HG03521 (cell line): ENCODE results near the gene KPNA1.
"Not testable (repeated sequence)": the region's sequence is repeated elsewhere in the genome, so short reads cannot be mapped to it uniquely, and the experiment has no call there.

ENCODE experiments used
- ATAC-seq: cut with Tn5 transposase; IDR thresholded peaks from one replicate; pipeline ENCODE4 v1.9.1; 2021; ENCODE audit warnings: mild to moderate bottlenecking, moderate library complexity; ENCODE audit not compliant: unreplicated experiment

KPNA1 gene

DNA sequence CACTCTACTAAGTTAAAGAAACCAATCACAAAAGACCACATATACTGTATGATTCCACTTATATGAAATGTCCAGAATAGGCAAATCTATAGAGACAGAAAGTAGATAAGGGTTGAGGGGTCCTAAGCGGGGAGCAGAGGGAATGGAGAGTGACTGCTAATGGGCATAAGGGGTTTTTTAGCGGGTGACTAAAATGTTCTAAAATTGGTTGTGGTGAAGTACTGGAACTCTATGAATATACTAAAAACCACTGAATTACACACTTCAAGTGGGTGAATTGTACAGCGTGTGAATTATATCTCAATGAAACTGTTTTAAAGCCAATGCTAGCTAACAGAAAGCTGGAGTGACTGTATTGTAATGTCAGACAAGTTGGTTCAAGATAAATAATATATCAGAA, 33.3 kb downstream of the KPNA1 start:
- ATAC-seq, result no peak

DNA sequence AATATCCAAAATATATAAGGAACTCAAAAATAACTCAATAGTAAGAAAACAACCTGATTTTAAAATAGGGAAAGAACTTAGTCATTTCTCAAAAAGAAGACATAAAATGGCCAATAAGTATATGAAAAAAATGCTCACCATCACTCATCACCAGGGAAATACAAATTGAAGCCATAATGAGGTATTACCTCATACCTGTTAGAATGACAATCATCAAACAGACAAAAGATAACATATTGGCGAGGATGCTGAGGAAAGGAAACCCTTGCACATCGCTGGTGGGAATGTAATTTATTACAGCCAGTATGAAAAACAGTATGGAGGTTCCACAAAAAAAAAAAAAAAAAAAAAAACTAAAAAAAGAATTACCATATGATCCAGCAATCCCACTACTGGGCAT, 38.2 kb downstream of the KPNA1 start:
- no peak for ATAC-seq

DNA sequence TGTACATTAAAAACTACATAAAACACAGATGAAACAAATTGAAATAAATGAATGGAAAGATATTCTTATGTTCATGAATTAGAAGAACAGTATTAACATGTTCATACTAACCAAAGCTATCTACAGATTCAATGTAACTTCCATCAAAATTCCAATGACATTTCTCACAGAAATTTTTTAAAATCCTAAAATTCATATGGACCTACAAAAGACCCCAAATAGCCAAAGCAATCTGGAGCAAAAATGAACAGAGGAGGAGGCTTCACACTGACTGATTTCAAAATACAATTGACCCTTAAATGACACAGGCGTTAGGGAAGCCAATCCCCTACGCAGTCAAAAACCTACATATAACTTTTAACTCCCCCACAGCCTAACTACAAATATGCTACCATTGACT, 39.4 kb downstream of the KPNA1 start:
- ATAC-seq, result no peak

DNA sequence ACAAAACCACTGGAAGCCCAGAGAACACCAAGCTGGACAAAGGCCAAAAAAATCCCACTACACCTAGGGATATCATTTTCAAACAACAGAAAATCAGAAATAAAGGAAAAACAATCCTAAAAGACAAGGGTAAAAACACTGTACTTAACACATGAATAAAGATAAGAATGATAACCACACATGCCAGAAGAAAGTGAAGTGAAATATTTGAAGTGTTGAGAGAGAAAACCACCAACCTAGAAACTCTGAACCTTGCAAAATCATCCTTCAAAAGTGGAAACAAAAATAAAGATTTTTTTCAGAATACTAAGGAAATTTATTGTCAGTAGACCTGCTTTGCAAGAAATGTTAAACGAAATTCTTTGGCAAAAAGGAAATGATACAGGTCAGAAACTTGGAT, 45.1 kb downstream of the KPNA1 start:
- ATAC-seq, result no peak

DNA sequence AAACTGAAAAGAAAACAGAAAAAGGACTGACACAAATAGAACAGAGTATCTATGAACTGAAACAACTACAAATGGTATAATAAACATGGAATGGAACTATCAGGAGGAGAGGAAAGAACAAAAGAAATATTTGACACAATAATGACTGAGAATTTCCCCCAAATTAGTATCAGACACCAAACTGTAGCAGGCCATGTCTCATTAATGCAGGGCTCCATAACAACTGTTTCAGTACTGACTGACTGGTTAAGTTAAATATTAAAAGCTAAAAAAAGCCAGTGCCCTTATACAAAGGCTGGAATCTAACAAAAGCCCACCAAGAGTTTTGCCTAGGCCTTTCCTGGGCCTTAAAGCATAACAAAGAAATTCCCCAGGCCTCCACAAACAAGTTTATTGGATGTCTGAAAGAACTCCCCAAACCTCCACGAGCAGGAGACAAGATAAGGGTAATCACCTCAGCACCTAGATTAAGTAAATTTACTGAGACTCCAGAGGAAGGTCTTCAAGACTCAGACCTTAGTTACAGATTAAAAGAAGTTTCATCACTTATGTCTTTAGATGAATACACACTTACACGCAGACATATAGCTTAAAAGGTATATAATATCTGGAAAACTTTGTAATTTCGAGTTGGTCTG, 45.7 kb downstream of the KPNA1 start:
- no peak for ATAC-seq

DNA sequence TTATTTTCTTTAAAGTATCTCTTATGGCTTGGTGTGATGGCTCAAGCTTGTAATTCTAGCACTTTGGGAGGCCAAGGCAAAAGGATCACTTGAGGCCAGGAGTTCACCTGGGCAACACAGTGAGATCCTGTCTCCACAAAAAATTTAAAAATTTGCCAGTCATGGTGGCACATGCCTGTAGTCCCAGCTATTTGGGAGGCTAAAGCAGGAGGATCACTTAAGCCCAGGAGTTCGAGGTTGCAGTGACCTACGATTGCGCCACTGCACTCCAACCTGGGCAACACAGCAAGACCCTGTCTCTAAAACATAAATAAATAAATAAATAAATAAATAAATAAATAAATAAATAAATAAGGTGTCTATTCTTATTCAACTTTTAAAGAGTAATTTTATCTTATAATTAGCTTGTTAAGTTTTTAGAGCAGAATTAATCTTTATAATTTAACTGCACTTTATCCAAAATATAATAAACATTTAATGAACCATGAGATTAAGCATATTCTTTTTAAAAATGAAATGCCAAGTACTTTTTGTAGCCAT, 48.0 kb downstream of the KPNA1 start:
- no peak for ATAC-seq

DNA sequence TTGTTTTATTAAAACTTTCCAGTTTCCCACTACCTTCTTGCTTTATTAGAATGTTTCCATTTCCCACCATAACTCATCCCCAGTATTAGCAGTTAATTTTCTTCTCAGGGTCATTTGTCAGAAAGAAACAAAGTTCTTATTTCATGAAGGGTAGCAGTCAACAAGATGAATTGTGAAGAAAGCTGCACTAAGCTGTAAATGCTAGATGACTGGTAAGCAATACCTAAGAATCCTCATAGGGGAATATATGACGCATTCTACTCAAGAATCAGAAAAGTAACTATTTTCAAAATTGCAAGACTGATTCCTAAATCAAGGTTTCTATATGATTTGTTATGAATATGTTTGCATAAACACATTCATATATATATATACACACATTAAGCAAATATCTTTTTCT, 50.1 kb downstream of the KPNA1 start:
- no peak for ATAC-seq

DNA sequence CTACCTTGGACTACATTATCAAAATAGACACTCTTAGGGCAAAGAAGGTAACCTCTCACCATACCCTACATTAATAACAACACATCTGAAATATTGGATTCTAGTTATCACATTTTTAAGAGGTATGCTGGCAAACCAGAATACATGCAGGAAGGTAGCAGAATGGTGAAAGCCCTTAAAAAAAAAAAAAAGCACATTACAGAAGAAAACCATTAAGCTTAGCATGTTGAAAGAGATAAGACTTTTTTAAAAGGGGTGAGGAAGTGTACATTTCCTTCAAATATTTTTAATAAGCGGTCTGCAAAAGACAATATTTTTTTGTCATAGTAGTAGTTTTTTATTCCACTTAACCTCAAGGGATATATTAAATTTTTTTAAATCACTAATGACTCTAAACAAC, 52.3 kb downstream of the KPNA1 start:
- ATAC-seq, result no peak

DNA sequence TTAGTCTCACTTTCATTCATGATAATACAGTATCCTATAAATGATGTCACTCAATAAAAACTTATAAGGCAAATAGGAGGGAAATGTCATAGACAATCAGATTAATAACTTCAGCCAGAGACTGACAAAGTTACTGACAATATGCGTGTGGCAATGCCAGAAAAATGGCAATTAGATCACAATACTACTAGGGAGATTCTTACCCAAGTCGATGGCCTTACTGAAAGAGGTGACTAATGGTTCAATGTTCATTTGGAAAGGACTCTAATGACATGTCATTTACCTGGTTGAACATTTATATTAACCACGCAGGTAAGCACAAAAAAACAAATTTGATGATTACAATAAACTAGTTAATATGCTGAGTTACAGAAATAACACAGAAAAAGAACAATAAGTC, 52.9 kb downstream of the KPNA1 start:
- ATAC-seq, result no peak

DNA sequence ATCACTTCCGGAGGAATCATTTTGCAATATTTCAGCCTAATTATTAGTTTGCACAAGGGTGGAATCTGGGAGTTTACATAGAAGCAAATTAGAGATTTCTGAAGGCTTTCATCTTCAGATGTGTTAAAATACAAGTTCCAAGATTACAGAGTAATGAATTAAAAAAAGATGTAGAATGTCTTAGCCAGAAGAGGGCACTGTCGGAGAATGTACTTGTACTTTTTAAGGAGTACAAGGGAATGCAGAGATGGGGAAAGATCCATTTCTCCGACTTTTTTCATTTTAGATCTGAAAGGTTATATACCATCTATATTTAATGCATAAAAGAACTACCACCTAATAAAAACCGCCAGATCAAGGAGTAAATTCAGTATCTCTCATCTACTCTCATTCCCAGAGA, 55.7 kb downstream of the KPNA1 start:
- no peak for ATAC-seq

DNA sequence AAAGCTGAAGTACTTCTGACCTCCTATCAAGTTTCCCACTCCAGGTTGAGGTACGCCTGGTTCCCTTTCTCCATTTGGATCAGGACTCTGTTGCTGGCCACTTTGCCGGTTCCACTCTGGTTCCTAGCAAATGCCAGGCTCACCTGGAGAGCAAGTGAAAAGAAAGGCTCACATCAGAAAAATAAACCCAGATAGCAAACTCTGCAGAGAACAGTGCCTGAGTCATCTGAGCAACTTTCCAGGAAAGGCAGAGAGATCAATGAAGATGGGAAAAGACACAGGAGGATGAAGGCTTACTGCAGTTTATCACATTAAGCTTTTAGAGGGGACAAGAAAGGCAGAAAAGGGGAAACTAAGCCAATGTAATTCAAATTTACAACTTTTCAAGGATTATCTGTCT, 57.0 kb downstream of the KPNA1 start:
- ATAC-seq, result no peak

DNA sequence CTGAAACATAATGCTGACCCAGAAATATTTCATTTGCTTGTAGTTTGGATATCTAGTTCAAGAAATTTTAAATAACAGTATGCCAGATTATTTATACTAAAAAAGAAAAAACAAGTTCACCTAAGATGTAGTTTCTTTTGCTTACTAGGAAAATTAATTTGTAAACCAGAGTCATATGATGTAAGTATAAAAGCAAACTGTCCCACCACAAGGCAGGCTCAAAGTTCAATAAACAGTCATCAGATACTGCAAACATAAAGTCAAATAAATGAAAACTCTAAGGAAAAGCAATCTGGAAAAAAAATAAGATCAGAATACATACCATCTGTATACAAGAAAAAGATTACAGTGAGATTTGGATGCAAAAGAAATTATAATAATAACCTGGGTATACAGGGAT, 58.7 kb downstream of the KPNA1 start:
- no peak for ATAC-seq

DNA sequence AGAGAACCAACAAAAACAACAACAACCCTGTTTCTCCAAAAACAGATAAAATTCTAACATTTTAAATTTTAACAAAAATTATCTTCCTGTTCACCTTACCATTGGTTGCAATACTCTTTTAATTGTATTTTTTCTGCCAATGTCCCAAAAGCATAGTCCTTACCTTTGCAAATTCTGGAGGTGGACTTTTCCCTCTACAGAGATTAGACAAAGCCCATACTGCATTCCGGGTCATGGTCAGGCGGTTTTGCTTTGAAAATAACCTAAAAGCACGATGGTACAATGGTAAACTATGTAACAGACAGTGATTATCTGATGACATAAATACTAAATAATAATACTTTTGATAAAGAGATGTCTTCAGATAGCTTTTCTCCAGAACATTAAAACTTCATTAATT, 63.4 kb downstream of the KPNA1 start:
- ATAC-seq, result no peak

DNA sequence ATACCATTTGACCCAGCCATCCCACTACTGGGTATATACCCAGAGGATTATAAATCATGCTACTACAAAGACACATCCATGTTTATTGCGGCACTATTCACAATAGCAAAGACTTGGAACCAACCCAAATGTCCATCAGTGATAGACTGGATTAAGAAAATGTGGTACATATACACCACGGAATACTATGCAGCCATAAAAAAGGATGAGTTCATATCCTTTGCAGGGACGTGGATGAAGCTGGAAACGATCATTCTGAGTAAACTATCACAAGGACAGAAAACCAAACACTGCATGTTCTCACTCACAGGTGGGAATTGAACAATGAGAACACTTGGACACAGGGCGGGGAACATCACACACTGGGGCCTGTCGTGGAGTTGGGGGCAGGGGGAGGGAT, 66.5 kb downstream of the KPNA1 start:
- not testable (repeated sequence) for ATAC-seq

DNA sequence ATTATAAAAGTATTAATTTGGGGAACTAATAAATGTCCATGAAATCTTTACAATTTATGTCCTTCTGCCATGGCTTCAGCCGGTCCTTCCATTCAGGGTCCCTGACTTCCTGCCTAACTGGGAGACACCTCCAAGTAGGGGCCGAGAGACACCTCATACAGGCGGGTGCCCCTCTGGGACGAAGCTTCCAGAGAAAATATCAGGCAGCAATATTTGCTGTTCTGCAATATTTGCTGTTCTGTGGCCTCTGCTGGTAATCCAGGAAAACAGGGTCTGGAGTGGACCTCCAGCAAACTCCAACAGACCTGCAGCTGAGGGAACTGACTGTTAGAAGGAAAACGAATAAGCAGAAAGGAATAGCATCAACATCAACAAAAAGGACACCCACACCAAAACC, 70.2 kb downstream of the KPNA1 start:
- not testable (repeated sequence) for ATAC-seq

DNA sequence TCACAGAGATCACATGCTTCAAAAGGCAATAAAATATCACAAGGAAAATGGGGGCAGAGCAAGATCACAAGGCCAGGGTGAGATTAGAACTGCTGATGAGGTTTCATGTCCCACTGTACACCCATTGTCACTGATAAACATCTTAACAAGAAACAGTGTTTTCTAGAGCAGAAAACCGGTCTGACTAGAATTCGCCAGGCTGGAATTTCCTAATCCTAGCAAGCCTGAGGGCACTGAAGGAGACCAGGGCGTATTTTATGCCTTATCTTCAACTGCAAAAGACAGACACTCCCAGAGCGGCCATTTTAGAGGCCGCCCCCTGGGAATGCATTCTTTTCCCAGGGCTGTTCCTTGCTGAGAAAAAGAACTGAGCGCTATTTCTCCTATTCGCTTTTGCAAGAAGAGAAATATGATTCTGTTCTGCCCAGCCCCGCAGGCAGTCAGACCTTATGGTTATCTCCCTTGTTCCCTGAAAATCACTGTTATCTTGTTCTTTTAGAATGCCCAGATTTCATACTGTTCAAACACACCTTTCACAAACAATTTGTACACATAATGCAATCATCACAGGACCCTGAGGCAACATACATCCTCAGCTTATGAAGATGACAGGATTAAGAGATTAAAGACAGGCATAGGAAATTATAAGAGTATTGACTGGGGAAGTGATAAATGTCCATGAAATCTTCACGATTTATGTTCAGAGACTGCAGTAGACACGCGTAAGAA, 70.8 kb downstream of the KPNA1 start:
- not testable (repeated sequence) for ATAC-seq

DNA sequence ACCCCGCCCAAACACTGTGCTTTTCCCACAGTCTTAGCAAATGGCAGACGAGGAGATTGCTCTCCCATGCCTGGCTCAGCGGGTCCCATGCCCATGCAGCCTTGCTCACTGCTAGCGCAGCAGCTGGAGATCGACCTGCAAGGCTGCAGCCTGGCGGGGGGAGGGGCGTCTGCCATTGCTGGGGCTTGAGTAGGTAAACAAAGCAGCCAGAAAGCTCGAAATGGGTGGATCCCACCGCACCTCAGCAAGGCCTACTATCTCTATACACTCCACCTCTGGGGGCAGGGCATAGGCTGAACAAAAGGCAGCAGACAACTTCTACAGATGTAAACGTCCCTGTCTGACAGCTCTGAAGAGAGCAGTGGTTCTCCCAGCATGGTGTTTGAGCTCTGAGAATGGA, 71.6 kb downstream of the KPNA1 start:
- no peak for ATAC-seq

DNA sequence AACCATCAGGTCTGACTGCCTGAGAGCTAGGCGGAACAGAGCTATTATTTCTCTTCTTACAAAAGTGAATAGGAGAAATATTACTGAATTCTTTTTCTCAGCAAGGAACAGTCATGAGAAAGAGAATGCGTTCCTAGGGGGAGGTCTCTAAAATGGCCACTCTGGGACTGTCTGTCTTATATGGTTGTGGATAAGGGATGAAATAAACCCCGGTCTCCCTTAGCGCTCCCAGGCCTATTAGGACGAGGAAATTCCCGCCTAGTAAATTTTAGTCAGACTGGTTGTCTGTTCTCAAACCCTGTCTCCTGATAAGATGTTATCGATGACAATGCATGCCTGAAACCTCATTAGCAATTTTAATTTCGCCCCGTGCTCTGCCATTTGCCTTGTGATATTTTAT, 78.8 kb downstream of the KPNA1 start:
- ATAC-seq, result no peak

DNA sequence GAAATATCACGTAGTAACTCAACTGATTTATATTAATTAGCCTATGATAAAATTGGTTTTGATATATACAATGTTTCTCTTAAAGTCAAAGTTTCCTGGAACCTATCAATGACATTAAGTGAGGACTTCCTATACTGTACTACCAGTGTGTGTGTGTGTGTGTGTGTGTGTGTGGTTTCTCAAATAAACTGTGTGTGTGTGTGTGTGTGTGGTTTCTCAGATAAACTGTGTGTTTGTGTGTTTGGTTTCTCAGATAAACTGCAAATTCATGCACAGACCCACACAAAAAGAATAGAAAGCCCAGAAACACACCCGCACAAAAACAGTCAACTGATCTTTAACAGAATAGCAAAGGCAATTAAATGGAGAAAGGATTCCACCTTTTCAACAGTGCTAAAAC, 84.4 kb downstream of the KPNA1 start:
- ATAC-seq, result no peak

DNA sequence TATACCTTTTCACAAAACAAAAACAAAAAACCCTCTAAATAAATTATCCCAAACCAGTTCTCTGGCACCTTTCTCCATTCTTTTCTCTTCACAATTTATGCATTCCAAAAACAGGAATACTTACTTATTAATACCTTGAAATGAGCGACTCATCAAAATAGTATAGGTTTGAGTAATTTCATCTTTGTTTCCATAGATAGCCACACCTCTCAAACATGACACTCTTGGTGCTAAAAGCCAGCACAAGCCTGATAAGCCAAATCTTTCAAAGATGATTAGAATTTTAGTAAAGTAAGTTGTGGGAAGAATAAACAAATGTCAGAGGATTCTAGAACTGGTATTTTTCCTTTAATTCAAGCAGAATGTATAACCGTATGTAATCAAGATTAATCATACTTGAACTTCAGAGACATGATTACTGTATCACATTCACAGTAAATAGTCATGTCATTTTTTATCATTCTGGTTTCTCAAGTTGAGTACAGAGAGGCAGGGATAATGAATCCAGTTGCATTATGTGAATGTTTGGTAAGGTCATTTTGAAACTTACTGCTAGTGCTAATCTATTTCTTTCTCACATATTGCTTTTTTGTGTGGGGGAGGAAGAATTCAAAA, 86.8 kb downstream of the KPNA1 start:
- no peak for ATAC-seq

DNA sequence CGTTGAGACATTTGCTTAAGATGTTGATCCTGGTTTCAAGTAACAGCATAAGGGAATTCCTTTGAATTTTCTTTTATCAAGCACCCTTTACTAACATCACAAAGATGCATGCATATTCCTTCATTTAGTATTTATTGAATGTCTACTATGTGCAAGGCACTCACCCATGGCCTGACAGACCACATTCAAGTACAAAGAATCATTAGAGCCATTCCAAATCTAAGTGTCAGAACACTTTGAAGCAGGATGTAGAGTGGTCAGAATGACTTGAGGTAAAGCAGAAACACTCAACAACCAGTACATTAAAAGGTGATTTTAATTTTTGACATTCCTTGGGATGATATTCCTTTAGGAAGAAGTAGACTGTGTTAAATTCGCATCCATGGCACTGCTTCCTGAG, 92.9 kb downstream of the KPNA1 start:
- ATAC-seq, result no peak

DNA sequence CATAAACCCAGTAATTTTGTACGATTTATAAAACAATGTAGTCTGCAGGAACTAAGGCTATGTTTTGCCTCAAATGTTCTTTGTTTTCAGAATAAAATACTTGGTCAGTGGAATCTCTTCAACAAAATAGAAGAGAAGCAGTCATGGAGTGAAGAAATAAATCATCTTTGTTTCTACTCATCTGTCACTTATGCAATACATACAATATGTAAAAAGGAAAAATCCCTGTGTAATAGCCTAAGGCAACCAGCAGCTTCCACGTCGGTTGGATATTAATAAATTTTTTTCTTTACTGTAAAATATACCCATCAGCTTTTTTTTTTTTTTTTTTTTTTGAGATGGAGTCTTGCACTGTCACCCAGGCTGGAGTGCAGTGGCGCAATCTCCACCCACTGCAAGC, 93.6 kb downstream of the KPNA1 start:
- no peak for ATAC-seq
